ENCODE data around the gene SPARC. TPM values are rescaled to one million over a fixed set of nuclear protein-coding genes. Genes with fewer than 3 reads are reported as not detected.
A peak's percentile ranks its signal among the peaks of the same experiment; 100 is the strongest.

The SPARC gene, protein sequence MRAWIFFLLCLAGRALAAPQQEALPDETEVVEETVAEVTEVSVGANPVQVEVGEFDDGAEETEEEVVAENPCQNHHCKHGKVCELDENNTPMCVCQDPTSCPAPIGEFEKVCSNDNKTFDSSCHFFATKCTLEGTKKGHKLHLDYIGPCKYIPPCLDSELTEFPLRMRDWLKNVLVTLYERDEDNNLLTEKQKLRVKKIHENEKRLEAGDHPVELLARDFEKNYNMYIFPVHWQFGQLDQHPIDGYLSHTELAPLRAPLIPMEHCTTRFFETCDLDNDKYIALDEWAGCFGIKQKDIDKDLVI
- total RNA-seq (2014; rRNA removed; shearing (Covaris generic)) = 3,811 and 5,357 TPM in 2 replicates

DNA sequence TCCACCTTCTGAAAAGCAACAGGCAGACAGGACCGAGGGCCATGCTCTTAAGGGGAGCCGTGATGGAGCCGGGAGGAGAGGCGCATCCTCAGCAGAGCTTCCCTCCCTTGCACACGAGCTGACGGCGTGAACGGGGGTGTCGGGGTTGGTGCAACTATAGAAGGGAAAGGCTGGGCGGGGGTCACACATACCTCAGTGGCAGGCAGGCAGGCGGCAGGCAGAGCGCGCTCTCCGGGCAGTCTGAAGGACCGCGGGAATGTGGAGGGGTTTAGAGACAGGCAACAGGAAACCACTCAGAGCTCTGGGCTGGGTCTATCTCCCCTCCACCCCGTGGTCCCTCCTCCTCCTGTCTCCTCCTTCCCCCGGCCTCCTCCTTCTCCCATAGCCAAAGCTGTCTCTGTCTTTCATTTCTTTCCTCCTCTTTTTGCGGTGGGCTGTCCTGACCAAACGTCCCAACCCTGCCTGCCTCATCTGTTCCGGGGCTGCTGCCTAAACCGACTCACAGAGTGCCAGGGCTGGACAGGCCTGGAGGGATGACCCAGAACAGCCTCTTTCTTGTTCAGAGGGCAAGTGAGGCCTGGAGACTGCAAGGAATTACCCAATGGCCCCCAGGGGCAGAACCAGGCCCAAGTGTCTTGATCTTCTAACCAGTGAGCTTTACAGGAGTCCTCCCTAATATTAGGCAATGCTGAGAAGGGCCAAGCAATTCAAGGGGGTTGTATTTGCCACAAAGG lies at the start of gene SPARC:
SPARC (minus strand) TSS at position 242 of the 734 bp plus-strand sequence. CDS start 10,727 bp downstream, outside the sequence.
- DNase-seq (ENCODE audit: low spot score) = peak; percentile 98

DNA sequence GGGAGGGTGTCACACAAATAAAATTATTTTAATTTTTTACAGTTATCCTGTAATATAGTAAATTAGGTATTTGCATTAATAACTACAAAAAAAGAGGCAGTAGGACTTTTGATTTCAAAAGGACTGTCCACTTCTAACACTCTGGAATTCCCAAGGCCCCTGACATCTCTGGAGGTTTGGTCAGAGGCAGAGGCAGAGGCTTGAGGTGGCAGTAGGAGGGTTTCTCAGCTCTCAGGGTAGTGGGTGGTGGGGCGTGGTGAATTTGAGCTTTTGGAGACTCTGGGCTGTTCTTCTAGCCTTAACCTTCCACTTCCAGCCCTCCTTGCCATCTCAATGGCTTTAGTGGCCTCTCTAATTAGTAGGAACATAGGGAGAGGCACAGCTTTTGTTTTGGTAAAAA lies 48.9 kb upstream of the SPARC start:
- DNase-seq (ENCODE audit: low spot score) = no peak

DNA sequence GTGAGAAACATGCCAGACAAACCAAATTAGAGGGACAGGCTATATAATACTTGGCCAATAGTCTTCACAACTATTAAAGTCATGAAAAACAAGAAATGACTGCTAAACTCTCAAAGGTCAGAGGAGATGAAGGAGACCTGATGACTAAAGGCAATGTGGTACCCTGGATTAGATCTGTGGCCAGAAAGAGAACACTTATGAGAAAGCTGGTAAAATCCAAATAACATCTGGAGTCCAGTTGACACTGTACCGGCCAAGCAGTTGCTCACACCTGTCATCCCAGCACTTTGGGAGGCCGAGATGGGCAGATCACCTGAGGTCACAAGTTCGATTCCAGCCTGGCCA lies 47.3 kb upstream of the SPARC start:
- no peak for DNase-seq (ENCODE audit: low spot score)

DNA sequence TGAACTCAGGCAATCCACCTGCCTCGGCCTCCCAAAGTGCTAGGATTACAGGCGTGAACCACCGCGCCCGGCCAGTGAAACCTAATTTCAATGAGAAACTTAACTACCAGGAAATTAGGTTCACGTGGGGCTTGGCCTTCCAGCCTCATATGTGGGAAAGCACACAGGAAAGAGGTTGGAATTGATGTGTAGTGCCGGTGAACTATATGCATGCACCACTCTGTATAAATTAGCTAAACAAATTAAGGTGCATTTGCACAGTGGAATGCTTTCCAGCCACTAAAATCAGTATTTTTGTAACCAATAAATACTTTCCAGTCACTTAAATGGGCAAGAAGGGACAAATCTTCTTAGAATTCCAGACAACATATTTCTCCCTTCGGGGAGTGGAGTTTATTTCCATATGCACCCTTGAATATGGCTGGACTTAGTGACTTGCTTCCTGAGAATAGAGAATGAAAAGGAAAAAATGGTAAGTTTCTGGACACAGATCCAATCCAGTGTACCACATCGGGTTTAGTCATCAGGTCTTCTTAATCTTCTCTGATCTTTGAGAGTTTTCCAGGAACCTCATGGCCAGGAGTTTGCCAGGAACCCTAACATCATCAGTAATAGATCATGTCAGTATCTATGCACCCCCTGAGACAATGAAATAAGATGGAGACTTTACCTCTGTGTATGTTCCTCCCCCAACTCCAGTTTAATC lies 46.8 kb upstream of the SPARC start:
- peak; percentile 95 for DNase-seq (ENCODE audit: low spot score)

DNA sequence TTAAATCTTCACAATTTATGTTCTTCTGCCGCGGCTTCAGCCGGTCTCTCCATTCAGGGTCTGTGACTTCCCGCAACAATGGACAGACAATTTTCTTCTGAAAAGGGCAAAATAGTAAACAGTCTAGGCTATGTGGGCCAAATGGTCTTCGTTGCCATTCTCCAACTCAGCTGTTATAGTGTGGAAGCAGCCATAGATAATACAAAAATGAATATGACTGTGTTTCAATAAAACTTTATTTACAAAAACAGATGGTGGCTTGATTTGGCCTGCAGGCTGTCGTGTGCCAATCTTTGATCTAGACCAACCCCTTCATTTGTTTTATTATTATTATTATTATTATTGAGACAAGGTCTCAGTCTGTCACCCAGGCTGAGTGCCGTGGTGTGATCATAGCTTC lies 43.7 kb upstream of the SPARC start:
- DNase-seq (ENCODE audit: low spot score) = no peak

DNA sequence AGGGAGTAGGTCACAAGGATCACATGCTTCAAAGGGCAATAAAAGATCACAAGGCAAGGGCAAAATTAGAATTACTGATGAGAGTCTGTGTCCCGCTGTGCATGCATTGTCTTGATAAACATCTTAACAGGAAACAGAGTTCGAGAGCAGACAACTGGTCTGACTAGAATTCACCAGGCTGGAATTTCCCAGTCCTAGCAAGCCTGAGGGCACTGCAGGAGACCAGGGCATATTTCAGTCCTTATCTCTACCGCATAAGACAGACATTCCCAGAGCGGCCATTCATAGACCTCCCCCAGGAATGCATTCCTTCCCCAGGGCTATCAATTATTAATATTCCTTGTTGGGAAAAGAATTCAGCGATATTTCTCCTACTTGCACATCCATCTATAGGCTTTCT lies 42.9 kb upstream of the SPARC start:
- peak; percentile 98 for DNase-seq (ENCODE audit: low spot score)

DNA sequence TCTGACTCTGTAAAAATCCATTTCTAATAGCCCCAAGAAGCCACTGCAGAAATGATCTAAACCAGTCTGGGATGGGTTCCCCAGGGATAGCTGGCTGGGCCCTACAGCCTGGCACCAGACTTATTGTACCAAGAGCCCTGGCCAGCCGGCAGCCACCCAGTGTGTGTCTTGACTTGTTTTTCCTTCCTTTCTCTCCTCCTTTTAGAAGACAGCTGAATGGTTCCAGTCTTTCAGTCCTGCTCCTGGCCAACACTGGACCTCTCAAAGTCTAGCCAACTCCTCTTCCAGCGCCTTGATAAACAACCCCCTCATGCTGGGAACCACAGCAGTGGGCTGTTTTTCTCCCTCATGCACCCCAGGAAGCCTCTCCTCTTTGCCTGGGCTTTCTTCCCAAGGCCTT lies 37.6 kb upstream of the SPARC start:
- DNase-seq (ENCODE audit: low spot score) = no peak

DNA sequence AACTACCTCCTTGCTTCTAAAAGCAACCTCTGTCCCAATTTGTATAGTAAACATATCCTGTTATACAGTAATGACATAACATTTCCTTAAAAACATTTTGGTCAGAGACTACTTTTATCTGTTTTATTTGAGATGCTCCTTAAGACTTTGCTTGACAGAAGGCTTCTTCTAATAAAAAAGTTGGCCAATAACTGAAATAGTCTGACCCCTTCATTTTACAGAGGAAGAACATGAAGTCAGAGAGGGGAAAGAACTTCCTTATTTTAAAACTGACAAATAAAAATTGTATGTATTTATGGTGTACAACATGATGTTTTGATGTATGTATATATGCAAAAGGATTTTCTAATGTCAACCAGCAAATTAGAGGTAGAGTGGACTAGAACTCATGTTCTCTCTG lies 35.8 kb upstream of the SPARC start:
- DNase-seq (ENCODE audit: low spot score) = no peak

DNA sequence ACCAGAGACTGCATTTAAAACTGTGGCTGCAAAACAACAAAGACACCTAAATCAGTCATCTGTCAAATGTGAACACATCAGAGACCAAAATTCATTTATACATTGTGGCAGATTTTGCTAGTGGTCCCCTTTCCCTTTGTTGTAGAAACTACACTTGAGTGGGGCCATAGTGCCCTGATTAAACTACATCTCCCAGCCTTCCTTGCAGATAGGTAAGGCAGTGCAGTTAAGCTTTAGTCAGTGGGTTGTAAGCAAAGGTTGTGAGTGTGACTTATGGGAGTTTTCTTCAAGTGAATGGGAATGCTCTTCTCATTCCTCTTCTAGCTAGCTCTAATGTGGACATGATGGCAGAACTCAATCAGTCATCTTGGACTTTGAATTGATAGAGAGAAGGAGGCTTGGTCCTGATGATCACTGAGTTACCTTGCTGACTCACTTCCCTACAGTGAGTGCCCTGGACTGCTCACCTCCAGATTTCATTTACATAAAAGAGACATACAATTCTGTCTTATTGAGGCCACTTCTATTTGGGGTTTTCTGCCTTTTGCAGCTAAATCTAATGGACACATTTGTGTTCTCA lies 35.2 kb upstream of the SPARC start:
- no peak for DNase-seq (ENCODE audit: low spot score)

DNA sequence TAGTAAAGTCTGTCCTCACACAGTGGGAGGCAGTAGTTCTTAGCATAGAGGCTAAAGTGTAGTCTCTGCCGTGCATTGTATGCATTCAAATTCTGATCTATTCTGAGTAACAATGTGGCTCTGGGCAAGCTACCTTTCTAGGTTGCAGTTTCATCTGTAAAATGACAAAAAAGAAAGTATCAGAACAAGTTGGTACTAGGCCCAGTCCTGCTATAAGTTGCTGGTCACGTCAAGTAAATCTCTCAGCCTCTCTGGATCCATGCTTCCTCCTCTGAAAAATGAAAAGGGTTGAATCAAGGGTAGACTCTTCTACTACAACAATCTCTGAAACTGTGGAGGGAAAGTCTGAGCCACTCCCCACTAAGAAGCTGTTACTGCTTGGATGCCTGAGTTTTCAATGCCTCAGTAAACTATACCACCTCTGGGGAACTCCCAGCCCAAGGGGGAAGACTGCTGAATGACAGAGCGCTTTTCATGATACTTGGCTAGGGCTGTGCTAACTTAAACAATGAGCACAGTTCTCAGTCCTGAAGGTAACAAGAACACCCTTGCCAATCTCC lies 34.5 kb upstream of the SPARC start:
- DNase-seq (ENCODE audit: low spot score) = no peak

DNA sequence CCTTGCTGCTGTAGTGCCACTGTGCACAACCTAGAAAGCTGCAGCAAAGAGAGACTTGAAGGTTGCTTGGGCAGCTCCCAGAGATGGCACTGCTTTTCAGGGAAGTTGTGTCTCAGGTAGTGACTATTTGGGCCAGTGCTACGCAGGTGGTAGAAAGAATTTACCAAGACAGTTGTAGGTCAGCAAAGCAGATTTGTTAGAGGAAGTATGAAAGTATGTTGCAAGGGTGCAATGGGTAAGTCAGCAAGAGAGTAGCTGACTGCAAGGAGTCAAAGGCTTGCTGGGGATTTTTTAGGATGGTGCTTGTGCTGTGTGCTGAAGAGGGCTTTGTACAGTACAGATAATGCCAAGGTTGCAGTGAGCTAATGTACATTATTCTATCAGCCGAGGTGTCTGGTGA lies 33.5 kb upstream of the SPARC start:
- no peak for DNase-seq (ENCODE audit: low spot score)

DNA sequence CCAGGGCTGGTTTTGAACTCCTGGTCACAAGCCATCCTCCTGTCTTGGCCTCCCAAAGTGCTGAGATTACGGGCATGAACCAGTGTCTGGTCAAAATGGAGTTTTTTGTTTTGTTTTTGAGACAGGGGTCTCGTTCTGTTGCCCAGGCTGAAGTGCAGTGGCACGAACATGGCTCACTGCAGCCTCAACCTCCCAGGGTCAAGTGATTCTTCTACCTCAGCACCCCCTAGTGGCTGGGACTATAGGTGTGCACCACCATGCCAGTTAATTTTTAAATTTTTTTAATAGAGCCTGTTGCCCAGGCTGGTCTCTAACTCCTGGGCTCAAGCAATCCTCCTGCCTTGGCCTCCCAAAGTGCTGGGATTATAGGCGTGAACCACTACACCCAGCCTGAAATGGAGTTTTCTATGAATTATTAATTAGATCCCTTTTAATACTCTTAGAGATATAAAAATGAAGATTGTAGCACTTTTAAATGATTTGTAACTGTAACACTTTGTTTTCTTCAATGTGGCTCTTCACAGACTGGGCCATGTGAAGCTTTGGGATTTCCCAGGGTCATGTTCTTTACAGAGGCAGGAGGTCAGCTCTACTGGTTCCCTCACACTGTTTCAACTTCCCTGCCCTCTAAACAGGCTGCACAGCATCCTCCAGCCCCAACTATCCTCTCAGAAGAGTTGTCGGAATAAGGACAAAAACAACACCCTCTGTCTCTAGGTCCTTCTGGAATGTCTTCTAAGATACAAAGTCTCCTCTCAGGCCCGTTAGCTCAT lies 32.7 kb upstream of the SPARC start:
- no peak for DNase-seq (ENCODE audit: low spot score)

DNA sequence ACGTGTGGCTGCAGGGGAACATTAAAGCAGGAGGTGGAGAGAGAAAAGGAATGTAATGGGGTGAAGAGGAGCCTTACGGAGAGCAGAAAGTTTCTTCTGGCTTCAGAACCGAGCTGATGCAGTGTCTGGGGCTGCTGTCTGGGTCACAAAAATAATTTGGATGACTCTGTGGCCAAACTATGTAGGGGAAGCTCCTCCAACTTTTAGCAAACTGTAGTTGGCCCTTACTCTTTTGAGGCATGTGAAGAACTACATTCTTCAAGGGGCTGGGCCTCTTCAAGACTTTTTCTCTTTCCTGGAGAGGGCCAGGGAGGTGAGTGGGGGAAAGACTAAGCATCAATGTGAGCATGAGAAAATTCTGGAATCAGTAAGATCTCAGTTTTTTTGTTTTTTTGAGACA lies 31.9 kb upstream of the SPARC start:
- no peak for DNase-seq (ENCODE audit: low spot score)

DNA sequence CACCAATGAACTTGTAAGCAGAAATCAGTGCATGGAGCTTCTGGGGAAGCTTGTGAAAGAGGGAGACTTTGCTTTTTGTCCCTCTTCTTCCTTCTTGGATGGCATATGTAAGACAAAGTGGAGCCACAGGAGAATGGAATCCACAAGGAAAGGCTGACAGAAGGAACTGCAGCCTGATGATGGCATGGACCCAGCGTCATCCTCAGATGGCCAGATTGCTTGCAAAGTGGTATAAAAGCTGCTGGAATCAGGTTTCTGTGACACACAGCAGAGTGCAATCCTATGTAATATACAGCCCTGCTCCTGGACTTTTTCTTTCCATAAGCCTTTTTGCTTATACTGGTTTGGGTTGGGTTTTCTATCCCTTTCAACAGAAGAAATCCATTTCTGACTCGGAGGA lies 31.4 kb upstream of the SPARC start:
- no peak for DNase-seq (ENCODE audit: low spot score)

DNA sequence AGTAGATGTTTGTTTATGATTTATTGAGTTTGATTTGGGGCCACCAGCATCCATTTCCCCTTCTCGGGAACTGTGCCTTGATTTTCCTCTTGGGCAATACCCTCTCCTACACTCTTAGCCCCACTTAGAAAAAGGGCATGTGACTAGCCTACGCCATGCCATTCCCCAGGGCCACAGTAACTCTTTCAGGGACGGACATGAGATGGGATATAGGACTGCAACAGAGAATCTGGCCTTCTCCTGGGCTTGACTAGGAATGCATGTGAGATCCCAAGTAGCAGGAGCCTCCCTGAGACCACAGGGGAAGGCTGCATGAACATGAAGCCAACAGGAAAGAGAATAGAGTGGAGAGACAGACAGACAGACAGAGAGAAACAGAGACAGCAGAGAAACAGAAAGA lies 30.7 kb upstream of the SPARC start:
- DNase-seq (ENCODE audit: low spot score) = no peak

DNA sequence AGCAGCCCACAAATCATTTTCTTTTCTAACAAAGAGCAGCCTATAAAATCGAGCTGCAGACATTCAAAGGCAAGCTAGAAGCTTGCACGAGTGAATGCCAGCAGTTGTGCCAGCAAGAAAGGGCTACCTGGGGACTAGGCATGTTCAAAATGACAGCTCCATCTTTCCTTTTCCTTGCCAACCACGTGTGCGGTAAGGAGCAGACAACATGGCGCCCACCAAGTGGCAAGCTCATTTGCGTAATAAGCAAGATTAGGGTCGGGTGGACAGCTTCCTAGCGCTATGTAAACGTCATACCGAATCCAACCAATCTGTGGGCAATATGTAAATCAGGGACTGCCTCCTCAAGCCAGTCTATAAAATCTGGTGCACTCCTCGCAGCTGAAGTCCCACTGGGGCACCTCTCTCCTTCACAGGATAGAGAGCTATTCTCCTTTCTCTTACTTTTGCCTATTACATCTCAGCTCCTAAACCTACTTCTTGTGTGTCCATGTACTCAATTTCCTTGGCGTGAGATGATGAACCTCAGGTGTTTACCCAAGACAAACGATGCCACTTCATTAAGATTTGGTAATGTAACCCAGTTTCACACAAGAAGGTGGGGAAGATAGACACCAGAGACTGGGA lies 22.5 kb upstream of the SPARC start:
- no peak for DNase-seq (ENCODE audit: low spot score)

DNA sequence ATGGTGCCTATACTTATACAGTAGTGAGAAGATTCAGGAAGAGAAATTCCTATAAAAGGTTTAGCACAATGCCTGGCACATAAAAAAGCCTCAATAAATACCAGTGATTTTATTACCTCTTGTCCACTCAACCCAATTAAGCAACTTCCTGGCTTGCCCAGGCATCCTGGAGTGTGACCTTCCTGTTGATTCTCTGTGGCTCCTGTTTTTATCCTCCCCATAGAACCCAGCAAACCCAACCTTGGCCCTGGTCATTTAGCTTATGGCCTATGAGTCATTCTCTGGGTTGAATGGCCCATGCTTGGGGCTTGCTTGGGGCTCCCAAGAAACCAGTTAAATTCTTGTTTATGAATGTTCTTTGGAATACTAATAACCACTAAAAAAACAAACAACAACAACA lies 21.4 kb upstream of the SPARC start:
- DNase-seq (ENCODE audit: low spot score) = peak; percentile 67

DNA sequence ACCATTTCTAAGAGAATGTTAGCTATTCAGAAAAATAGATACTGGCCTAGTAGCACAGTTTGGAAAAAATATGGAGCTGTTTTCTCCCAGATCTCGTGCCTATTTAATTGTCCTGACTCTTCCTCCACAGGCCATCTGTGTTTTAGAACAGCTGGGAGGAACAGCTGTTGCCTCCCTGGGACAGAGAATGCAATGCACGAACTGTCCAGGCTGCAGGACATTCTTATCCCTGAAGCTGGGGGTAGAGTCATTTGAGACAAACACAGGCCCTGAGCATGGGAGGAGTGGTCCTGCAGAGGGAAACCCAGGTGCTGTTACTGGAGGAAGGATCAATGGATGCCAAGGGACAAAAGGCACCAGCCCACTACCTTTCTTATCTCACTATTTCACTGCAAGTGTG lies 20.9 kb upstream of the SPARC start:
- DNase-seq (ENCODE audit: low spot score) = no peak

DNA sequence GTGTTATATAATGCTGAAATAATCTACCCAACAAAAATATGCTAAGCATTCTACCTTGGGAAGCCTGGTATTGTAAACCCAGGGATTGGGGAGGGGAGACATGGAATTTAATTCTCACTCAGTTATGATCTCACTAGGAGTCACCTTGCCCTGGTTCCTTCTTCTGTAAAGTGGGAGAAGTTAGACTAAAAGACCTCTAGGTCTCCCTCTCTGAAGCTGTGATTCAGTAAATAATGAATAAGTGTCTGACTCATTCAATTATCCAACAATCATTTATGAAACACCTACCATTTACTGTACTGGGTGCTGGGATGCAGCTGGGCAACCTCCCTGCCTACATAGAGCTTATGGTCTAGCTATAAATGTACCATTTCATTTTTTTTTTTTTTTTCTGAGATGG lies 20.2 kb upstream of the SPARC start:
- DNase-seq (ENCODE audit: low spot score) = peak; percentile 66

DNA sequence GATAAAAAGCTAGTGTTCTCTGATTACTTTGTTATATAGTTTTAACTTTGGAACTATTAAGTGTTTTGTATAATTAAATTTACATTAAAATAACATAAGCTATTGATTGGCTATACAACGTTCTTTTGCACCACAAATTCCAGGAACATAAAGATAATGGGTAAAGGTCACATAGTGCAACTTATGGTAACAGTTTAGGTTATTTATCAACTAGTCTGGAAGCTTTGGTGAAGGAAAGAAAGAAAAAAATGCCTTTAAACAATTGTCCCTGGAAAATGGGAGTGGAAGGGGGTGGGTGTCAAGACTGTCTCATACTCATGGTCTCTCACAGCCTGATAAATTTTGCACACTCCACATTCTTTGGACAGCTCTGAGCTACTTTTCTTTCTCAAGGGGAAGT lies 17.1 kb upstream of the SPARC start:
- DNase-seq (ENCODE audit: low spot score) = no peak

DNA sequence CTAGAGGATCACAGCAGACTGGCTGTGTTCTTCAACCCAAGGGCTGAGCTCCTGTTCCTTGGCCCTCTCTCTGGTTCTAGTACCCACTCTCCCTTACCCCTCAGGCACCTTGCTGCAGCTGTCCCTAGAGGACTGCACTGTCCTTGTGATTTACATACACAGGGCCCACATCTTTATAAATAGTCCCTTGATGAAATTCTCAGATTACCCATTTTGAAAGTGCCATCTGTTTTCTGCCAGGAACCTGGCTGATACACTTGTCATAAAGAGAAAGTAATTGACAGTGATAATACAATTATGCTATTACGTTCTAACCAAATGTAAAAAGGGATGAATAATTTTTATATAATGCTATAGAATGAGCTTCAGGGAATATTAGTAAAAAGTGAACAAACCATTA lies 16.5 kb upstream of the SPARC start:
- no peak for DNase-seq (ENCODE audit: low spot score)
